Mucosa of stomach (tissue), 1 donor: ENCODE data around the gene MYO7B.
"Not testable (repeated sequence)": the region's sequence is repeated elsewhere in the genome, so short reads cannot be mapped to it uniquely, and the experiment has no call there.

Experiments used
- H3K27me3 ChIP-seq: one replicate; pipeline ENCODE4 v1.7.0; 2013; ENCODE audit warnings: mild to moderate bottlenecking, low read length; ENCODE audit not compliant: control insufficient read depth, insufficient read depth
- H3K36me3 ChIP-seq: one replicate; pipeline ENCODE4 v1.7.0; 2013; ENCODE audit warnings: low read length; ENCODE audit not compliant: control insufficient read depth, insufficient read depth
- H3K4me1 ChIP-seq: one replicate; pipeline ENCODE4 v1.7.0; 2013; ENCODE audit warnings: mild to moderate bottlenecking, low read length; ENCODE audit not compliant: control insufficient read depth, insufficient read depth
- H3K4me3 ChIP-seq: one replicate; pipeline ENCODE4 v1.7.0; 2013; ENCODE audit warnings: low read length
- H3K9ac ChIP-seq: one replicate; pipeline ENCODE4 v1.7.0; 2013; ENCODE audit warnings: mild to moderate bottlenecking, low read length, moderate library complexity
- H3K9me3 ChIP-seq: one replicate; pipeline ENCODE4 v1.7.0; 2013; ENCODE audit warnings: mild to moderate bottlenecking, low read length, moderate library complexity; ENCODE audit not compliant: control insufficient read depth
- donor health status: Pancreatic carcinoma.

MYO7B gene

GRCh38 chr2:127511090-127511695 lies 24.3 kb upstream of the MYO7B start:
- no peaks in the 10 kb centered on the region for H3K27me3 ChIP-seq
- no peak overlapping the region for H3K9ac ChIP-seq
- no peaks in the 10 kb centered on the region for H3K9me3 ChIP-seq
- no peaks in the 10 kb centered on the region for H3K4me1 ChIP-seq
- no peak overlapping the region for H3K4me3 ChIP-seq
- H3K36me3 ChIP-seq = no peaks in the 10 kb centered on the region

- Histone ChIP-seq H3K9ac (no peak overlapping the region), H3K4me1 (no peaks in the 10 kb centered on the region), H3K4me3 (no peak overlapping the region), H3K27me3 (no peaks in the 10 kb centered on the region), H3K36me3 (no peaks in the 10 kb centered on the region), H3K9me3 (no peaks in the 10 kb centered on the region)
Measured at GRCh38 chr2:127511917-127512316, 23.6 kb upstream of the MYO7B start.

- H3K27me3 ChIP-seq = no peaks in the 10 kb centered on the region
- H3K4me1 ChIP-seq = no peaks in the 10 kb centered on the region
- no peaks in the 10 kb centered on the region for H3K9me3 ChIP-seq
- no peak overlapping the region for H3K9ac ChIP-seq
- H3K4me3 ChIP-seq = no peak overlapping the region
- H3K36me3 ChIP-seq = no peaks in the 10 kb centered on the region
Measured at GRCh38 chr2:127512362-127512761, 23.1 kb upstream of the MYO7B start.

- no peak overlapping the region for H3K4me3 ChIP-seq
- no peaks in the 10 kb centered on the region for H3K36me3 ChIP-seq
- no peak overlapping the region for H3K9ac ChIP-seq
- no peaks in the 10 kb centered on the region for H3K4me1 ChIP-seq
- H3K9me3 ChIP-seq = no peaks in the 10 kb centered on the region
- H3K27me3 ChIP-seq = no peaks in the 10 kb centered on the region
Measured at GRCh38 chr2:127514076-127514475, 21.4 kb upstream of the MYO7B start.

GRCh38 chr2:127514485-127514884 lies 21.0 kb upstream of the MYO7B start:
- H3K9ac ChIP-seq = no peak overlapping the region
- H3K27me3 ChIP-seq = no peaks in the 10 kb centered on the region
- H3K4me1 ChIP-seq = no peaks in the 10 kb centered on the region
- H3K36me3 ChIP-seq = no peaks in the 10 kb centered on the region
- H3K4me3 ChIP-seq = no peak overlapping the region
- H3K9me3 ChIP-seq = no peaks in the 10 kb centered on the region

- no peaks in the 10 kb centered on the region for H3K27me3 ChIP-seq
- H3K9me3 ChIP-seq = no peaks in the 10 kb centered on the region
- no peak overlapping the region for H3K4me3 ChIP-seq
- no peaks in the 10 kb centered on the region for H3K4me1 ChIP-seq
- H3K36me3 ChIP-seq = no peaks in the 10 kb centered on the region
- H3K9ac ChIP-seq = no peak overlapping the region
Measured at GRCh38 chr2:127515383-127515915, 20.0 kb upstream of the MYO7B start.

GRCh38 chr2:127516041-127516762 lies 19.3 kb upstream of the MYO7B start:
- no peaks in the 10 kb centered on the region for H3K36me3 ChIP-seq
- H3K9me3 ChIP-seq = no peaks in the 10 kb centered on the region
- H3K27me3 ChIP-seq = no peaks in the 10 kb centered on the region
- no peak overlapping the region for H3K9ac ChIP-seq
- no peaks in the 10 kb centered on the region for H3K4me1 ChIP-seq
- H3K4me3 ChIP-seq = no peak overlapping the region

- Histone ChIP-seq H3K4me3 (no peak overlapping the region), H3K4me1 (no peaks in the 10 kb centered on the region), H3K36me3 (no peaks in the 10 kb centered on the region), H3K9ac (no peak overlapping the region), H3K9me3 (no peaks in the 10 kb centered on the region), H3K27me3 (no peaks in the 10 kb centered on the region)
Measured at GRCh38 chr2:127517465-127517864, 18.0 kb upstream of the MYO7B start.

GRCh38 chr2:127520424-127520823 lies 15.1 kb upstream of the MYO7B start:
- no peak overlapping the region for H3K9ac ChIP-seq
- H3K27me3 ChIP-seq = no peaks in the 10 kb centered on the region
- H3K36me3 ChIP-seq = no peaks in the 10 kb centered on the region
- H3K9me3 ChIP-seq = no peaks in the 10 kb centered on the region
- no peak overlapping the region for H3K4me3 ChIP-seq
- no peaks in the 10 kb centered on the region for H3K4me1 ChIP-seq

- Histone ChIP-seq H3K9me3 (no peaks in the 10 kb centered on the region), H3K9ac (no peak overlapping the region), H3K27me3 (no peaks in the 10 kb centered on the region), H3K36me3 (no peaks in the 10 kb centered on the region), H3K4me3 (no peak overlapping the region), H3K4me1 (peaks cover 5% of the 10 kb centered on the region)
Measured at GRCh38 chr2:127523269-127523939, 12.1 kb upstream of the MYO7B start.

- H3K9ac ChIP-seq, H3K36me3 ChIP-seq, H3K4me3 ChIP-seq, H3K4me1 ChIP-seq, H3K9me3 ChIP-seq, H3K27me3 ChIP-seq: not testable (repeated sequence)
Measured at GRCh38 chr2:127524198-127524834, 11.2 kb upstream of the MYO7B start.

GRCh38 chr2:127525691-127526131 lies 9.8 kb upstream of the MYO7B start:
- Histone ChIP-seq H3K4me1 (peaks cover 5% of the 10 kb centered on the region), H3K4me3 (peak overlapping the region; percentile 89), H3K9ac (peak overlapping the region; percentile 94), H3K9me3 (no peaks in the 10 kb centered on the region), H3K36me3 (no peaks in the 10 kb centered on the region), H3K27me3 (no peaks in the 10 kb centered on the region)
